SK-N-SH (cell line): Measurements from ENCODE around the gene NEU2.

Experiments
- CHD2 ChIP-seq: fragments of 150-350 bp; IDR thresholded peaks from 2 replicates; pipeline ENCODE4 v1.6.1; 2018; ENCODE audit warnings: low read length; ENCODE audit not compliant: partially characterized antibody
- ELF1 ChIP-seq: IDR thresholded peaks from 2 replicates; pipeline ENCODE4 v1.4.0; 2012
- EP300 ChIP-seq, 2 experiments: IDR thresholded peaks; 2 replicates each; pipeline versions ENCODE4 v1.4.0 to v1.6.1; 2012; ENCODE audit warnings: borderline replicate concordance in 1 of 2, low read depth in 1 of 2, low read length in 1 of 2
- FOSL2 ChIP-seq: IDR thresholded peaks from 2 replicates; pipeline ENCODE4 v1.4.0; 2012; ENCODE audit warnings: low read depth, mild to moderate bottlenecking, moderate library complexity, borderline replicate concordance
- JUND ChIP-seq: IDR thresholded peaks from 2 replicates; pipeline ENCODE4 v1.4.0; 2012
- POLR2AphosphoS5 ChIP-seq: IDR thresholded peaks from 2 replicates; pipeline ENCODE4 v1.6.1; 2012; ENCODE audit warnings: low read depth, low read length
- RAD21 ChIP-seq: IDR thresholded peaks from 2 replicates; pipeline ENCODE4 v1.6.1; 2012; ENCODE audit warnings: mild to moderate bottlenecking, low read length
- RXRA ChIP-seq: IDR thresholded peaks from 2 replicates; pipeline ENCODE4 v1.4.0; 2012; ENCODE audit warnings: low read depth, mild to moderate bottlenecking, borderline replicate concordance
- TCF12 ChIP-seq: IDR thresholded peaks from 2 replicates; pipeline ENCODE4 v1.4.0; 2012
- TF ChIP-seq, protein P1 (sequence below): fragments of 200-600 bp; sonication (generic); IDR thresholded peaks from 2 replicates; pipeline ENCODE4 v1.6.1; 2017; ENCODE audit warnings: antibody characterized with exemption, mild to moderate bottlenecking, moderate library complexity
- TF ChIP-seq, protein P2 (sequence below): IDR thresholded peaks from 2 replicates; pipeline ENCODE4; 2012
- TF ChIP-seq, protein P3 (sequence below): IDR thresholded peaks from 2 replicates; pipeline ENCODE4 v1.6.1; 2012; ENCODE audit warnings: mild to moderate bottlenecking, low read depth, low read length, moderate library complexity

DNA sequence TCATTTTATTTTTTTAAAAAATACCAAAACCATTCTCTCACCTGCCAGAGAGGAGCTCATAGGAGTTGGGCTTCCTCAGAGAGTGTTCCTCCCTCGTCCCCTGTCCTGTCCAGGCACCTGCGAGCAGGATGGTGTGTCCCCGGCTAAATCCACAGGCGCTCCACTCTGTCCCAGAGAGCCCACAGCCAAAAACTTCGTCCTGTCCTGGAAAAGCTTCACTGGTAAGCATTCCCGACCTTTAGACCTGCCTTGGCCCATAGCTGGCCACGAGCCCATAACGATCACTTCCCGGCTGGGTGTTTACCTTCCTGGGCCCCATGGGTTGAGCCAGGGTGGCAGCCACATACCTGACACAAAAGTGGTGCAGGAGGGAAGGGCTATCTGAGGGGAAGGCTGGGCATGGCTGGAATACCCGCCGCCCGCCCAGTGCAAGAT is 19.4 kb upstream of the NEU2 start, which contains the start of gene NGEF:
- TF ChIP-seq, protein P1, sequence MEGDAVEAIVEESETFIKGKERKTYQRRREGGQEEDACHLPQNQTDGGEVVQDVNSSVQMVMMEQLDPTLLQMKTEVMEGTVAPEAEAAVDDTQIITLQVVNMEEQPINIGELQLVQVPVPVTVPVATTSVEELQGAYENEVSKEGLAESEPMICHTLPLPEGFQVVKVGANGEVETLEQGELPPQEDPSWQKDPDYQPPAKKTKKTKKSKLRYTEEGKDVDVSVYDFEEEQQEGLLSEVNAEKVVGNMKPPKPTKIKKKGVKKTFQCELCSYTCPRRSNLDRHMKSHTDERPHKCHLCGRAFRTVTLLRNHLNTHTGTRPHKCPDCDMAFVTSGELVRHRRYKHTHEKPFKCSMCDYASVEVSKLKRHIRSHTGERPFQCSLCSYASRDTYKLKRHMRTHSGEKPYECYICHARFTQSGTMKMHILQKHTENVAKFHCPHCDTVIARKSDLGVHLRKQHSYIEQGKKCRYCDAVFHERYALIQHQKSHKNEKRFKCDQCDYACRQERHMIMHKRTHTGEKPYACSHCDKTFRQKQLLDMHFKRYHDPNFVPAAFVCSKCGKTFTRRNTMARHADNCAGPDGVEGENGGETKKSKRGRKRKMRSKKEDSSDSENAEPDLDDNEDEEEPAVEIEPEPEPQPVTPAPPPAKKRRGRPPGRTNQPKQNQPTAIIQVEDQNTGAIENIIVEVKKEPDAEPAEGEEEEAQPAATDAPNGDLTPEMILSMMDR = no peak
- TF ChIP-seq, protein P2, sequence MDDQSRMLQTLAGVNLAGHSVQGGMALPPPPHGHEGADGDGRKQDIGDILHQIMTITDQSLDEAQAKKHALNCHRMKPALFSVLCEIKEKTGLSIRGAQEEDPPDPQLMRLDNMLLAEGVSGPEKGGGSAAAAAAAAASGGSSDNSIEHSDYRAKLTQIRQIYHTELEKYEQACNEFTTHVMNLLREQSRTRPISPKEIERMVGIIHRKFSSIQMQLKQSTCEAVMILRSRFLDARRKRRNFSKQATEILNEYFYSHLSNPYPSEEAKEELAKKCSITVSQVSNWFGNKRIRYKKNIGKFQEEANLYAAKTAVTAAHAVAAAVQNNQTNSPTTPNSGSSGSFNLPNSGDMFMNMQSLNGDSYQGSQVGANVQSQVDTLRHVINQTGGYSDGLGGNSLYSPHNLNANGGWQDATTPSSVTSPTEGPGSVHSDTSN = no peak
- TF ChIP-seq EP300 (IDR thresholded peaks at IDR 0.05; ENCODE audit: borderline replicate concordance in 1 of 2, low read depth in 1 of 2, low read length in 1 of 2) (no peak), POLR2AphosphoS5 (no peak), ELF1 (no peak), FOSL2 (no peak), TCF12 (no peak), JUND (no peak), RXRA (no peak), RAD21 (no peak), CHD2 (no peak)
- TF ChIP-seq, protein P3, sequence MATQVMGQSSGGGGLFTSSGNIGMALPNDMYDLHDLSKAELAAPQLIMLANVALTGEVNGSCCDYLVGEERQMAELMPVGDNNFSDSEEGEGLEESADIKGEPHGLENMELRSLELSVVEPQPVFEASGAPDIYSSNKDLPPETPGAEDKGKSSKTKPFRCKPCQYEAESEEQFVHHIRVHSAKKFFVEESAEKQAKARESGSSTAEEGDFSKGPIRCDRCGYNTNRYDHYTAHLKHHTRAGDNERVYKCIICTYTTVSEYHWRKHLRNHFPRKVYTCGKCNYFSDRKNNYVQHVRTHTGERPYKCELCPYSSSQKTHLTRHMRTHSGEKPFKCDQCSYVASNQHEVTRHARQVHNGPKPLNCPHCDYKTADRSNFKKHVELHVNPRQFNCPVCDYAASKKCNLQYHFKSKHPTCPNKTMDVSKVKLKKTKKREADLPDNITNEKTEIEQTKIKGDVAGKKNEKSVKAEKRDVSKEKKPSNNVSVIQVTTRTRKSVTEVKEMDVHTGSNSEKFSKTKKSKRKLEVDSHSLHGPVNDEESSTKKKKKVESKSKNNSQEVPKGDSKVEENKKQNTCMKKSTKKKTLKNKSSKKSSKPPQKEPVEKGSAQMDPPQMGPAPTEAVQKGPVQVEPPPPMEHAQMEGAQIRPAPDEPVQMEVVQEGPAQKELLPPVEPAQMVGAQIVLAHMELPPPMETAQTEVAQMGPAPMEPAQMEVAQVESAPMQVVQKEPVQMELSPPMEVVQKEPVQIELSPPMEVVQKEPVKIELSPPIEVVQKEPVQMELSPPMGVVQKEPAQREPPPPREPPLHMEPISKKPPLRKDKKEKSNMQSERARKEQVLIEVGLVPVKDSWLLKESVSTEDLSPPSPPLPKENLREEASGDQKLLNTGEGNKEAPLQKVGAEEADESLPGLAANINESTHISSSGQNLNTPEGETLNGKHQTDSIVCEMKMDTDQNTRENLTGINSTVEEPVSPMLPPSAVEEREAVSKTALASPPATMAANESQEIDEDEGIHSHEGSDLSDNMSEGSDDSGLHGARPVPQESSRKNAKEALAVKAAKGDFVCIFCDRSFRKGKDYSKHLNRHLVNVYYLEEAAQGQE = no peak
